SK-MEL-5 (cell line): ENCODE results near the gene ARHGAP28. TPM values are rescaled to one million over a fixed set of nuclear protein-coding genes. Genes with fewer than 3 reads are reported as not detected.

Experiments used
- DNase-seq: peaks from one replicate; pipeline ENCODE4 v3.0.0-alpha.2; 2016; ENCODE audit warnings: low read depth, low spot score
- in situ Hi-C: cut with HindIII; loops from 2 replicates; pipeline ENCODE4 v1.10.0; 2016; ENCODE audit warnings: low sequenced_read_pairs, high pct_unique_total_duplicates, low pct_unique_long_range_greater_than_20kb
- total RNA-seq: library from RNA; depleted of rRNA; stranded (reverse); fragments of >200 nt; shearing (Covaris generic); gene quantifications from 2 replicates; pipeline ENCODE4 v1.2.3, GENCODE V29; 2014

The ARHGAP28 gene
- total RNA-seq, 1 experiment from 2014 or later = 1.8 TPM

GRCh38 chr18:6875749-6876148 is 146.2 kb downstream of the ARHGAP28 start:
- no peak for DNase-seq
- in situ Hi-C loops = no loop called here

DNA sequence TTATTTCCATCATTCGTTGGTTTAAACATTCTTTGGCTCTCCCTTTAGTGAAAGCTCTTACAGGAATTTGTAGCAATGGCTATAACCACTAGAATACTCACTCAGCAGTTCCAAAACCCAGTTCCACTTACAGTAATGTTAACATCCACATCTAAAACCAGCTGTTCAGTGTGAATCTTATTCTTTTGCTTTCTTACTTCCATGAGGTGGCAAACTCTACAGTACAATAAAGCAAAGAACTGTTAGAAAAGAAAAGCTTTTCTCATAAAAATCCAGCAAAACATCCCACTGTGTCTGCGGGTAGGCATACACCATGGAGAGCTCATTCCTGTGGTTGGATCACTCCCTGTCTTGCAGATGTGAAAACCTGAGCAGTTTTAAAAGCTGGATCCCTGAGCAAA is 147.1 kb downstream of the ARHGAP28 start:
- in situ Hi-C loops = no loop called here
- DNase-seq = no peak

DNA sequence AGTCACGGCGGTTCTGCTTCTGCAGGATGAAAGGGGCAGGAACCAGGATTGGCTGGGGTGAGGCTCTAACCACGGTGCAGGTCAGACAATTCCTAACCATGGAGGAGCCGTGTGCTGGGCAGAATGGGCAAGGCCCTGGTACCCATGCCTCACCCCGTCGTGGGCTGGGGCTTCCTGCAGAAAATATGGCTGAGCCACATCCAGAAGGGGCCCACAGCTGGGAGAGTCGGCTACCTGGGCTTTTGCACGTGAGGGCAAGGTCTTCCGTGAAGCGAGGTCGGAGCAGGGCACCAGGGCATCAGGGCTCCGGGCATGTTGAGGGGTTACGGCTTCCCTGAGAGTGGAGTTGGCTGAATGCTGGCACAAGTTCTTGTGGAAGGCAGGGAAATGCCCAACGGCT is 147.8 kb downstream of the ARHGAP28 start:
- DNase-seq = no peak
- in situ Hi-C loops = no loop called here

DNA sequence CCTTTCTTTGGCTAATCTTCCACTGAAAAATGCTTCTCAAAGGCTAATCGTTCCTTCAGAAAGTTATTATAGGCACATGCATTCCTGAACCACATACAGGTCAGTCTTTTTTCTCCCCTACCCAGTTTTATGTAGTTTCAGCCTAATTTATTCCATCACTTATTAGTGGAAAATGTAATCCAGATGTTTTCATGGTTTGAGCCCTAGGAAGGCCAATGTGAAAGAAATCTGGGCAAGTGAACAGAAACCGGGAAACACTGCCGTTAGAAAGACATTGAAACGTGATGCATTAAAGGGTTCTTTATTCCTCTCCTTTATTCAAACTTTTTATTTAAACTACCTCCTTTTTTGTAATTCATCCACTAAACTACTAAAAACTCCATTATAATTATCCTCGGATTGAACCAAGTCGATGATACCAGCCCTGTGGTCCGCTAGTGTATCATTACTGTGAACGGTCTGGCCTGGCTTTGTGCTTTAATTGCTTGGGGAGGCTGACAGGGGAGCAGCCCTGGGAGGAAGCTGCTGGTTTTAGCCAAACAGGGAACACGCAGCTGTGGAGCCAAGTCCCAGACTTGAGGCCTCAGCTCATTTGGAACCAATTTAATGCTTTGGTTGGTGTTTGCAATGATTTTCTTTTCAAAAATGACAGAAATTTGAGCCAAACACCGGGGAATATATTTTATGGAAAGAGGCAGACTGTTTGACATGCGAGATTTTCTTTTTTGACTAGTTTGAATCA is 149.2 kb downstream of the ARHGAP28 start:
- in situ Hi-C loops = no loop called here
- no peak for DNase-seq

- DNase-seq = peak; percentile 10
- in situ Hi-C loops = loop anchor here (10.0 kb wide), 1 partner anchor 335 kb away; no protein-coding TSS in a partner anchor
Measured at GRCh38 chr18:6879508-6880195, 150.1 kb downstream of the ARHGAP28 start.

- in situ Hi-C loops = loop anchor here (10.0 kb wide), 1 partner anchor 336 kb away; no protein-coding TSS in a partner anchor
Measured at GRCh38 chr18:6881034-6881820, 151.7 kb downstream of the ARHGAP28 start.

GRCh38 chr18:6882401-6882800 is 152.9 kb downstream of the ARHGAP28 start:
- in situ Hi-C loops = loop anchor here (10.0 kb wide), 1 partner anchor 338 kb away; no protein-coding TSS in a partner anchor
- no peak for DNase-seq

More at GRCh38 chr18:6881034-6881820, 151.7 kb downstream of the ARHGAP28 start:
- DNase-seq = no peak

- DNase-seq = no peak
- in situ Hi-C loops = loop anchor here (10.0 kb wide), 1 partner anchor 340 kb away; no protein-coding TSS in a partner anchor
Measured at GRCh38 chr18:6885006-6885481, 155.5 kb downstream of the ARHGAP28 start.

- DNase-seq = peak; percentile 74
- in situ Hi-C loops = loop anchor here (10.0 kb wide), 1 partner anchor 341 kb away; no protein-coding TSS in a partner anchor
Measured at GRCh38 chr18:6885992-6886796, 156.7 kb downstream of the ARHGAP28 start.

DNA sequence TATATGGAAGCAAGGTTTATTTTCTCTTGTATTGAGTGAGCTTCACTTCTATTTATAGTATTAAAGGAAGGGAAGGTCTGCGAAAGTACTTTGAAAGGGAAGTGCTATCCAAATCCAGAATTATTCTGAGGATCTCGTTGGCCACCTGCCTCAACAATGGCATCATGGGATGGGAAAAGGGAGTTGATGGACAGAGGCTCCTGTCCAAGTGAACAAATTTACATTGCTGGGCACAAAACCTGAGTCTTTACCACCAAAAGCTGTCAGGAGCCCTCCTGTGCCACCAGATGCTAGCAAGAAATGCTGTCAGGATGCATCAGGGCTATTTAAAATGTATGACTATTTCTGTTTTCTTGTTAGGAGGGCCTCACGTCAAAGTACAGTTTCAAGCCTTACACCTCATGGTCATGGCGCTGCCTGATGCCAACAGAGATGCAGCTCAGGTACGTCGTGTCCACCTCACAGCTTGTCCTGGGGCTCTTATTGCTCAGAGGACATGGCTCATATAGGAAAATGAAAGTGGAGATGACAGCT is 157.3 kb downstream of the ARHGAP28 start:
- no peak for DNase-seq
- in situ Hi-C loops = loop anchor here (10.0 kb wide), 1 partner anchor 342 kb away; no protein-coding TSS in a partner anchor

- no peak for DNase-seq
- in situ Hi-C loops = no loop called here
Measured at GRCh38 chr18:6891788-6892187, 162.3 kb downstream of the ARHGAP28 start.

GRCh38 chr18:6901286-6901926 is 171.9 kb downstream of the ARHGAP28 start:
- no peak for DNase-seq
- in situ Hi-C loops = no loop called here

DNA sequence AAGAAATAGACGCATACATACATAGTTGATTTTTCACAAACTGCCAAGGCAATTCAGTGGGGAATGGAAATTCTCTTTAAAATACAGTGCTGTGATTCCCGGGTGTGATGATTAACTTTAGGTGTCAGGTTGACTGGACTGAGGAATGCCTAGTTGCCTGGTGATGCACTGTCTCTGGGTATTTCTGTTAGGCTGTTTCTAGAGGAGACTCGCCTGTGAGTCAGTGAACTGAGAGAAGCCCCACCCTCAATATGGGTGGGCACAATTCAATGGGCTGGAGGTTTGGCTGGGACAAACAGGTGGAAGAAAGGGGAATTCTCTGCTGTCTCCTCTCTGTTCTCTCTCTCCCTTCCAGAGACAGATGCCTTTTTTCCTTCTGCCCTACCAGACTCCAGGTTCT is 187.6 kb downstream of the ARHGAP28 start:
- in situ Hi-C loops = no loop called here
- no peak for DNase-seq

DNA sequence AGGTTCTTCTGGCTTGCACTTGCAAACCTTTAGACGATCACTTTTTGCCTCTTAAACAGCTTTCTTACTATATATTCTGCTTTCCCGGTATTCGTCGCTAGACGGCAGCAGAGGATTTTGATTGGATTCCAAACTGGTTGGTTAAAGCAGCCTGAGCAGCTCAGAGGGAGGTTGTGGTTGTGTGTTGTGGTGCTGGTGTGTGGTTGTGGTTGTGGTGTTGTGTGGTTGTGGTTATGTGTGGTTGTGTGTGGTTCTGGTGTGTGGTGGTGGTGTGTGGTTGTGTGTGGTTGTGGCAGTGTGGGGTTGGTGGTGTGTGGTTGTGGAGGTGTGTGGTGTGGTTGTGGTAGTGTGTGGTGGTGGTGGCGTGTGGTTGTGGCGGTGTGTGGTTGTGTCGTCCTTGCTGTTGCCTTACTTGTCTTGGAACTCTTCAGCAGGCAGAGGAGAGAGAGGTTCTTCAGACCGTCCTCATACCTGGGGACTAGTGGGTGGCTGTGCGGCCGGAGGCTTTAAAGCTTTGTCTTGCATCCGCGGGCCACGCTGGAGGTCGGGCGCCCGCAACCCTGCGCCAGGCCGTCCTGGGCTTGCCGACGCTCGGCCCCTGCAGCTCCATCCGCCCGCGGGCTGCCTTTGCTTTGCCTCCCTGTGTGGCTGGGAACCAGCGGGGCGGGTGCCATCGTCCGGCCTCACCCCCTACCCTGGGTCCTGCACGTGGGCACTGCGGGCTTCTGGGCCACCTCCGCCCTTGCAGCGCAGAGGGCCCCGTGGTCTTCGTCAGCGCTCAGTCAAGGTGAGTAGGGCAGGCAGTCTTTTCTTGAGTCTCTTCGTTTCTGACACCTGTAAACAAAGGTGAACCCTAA is 190.8 kb downstream of the ARHGAP28 start:
- DNase-seq = peak; percentile 85
- in situ Hi-C loops = no loop called here

- in situ Hi-C loops = no loop called here
- DNase-seq = no peak
Measured at GRCh38 chr18:6921571-6921970, 192.1 kb downstream of the ARHGAP28 start.

- no peak for DNase-seq
- in situ Hi-C loops = no loop called here
Measured at GRCh38 chr18:6923220-6923619, 193.7 kb downstream of the ARHGAP28 start.
